ENCODE measurements around the gene IQCN. TPM values are rescaled to one million over a fixed set of nuclear protein-coding genes. Genes with fewer than 3 reads are reported as not detected.
"Not testable (repeated sequence)": the region's sequence is repeated elsewhere in the genome, so short reads cannot be mapped to it uniquely, and the experiment has no call there.

IQCN gene
- total RNA-seq, 1 donor from 2014 or later = 0.47 TPM

GRCh38 chr19:18230941-18231734, 43.1 kb downstream of the IQCN start:
- DNase-seq = no peak

GRCh38 chr19:18229915-18230314, 44.3 kb downstream of the IQCN start:
- no peak for DNase-seq

- DNase-seq = no peak
These were observed 44.8 kb downstream of the IQCN start for GRCh38 chr19:18229474-18229873.

DNA sequence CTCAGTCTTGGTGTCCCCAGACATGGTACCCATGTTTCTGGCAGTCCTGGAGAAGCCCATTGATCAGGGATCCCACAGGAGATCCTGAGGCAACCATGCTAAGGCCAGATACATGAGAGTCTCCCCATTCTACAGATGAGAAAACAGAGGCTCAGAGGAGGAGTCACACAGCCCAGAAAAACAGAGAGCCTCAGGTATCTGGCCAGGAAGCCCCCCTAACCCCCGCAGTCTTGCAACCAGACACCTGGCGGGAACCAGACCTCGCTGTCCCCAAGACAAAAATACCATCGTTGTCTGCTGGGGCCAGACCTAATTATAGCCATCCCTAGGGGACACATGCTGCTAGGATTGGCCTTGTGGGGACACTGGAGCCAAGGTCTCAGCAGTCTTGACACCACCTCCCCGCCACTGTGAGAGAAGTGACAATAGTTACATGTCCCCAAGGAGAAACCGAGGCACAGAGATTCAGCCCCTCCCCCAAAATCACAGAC, 46.4 kb downstream of the IQCN start:
- DNase-seq = no peak

DNA sequence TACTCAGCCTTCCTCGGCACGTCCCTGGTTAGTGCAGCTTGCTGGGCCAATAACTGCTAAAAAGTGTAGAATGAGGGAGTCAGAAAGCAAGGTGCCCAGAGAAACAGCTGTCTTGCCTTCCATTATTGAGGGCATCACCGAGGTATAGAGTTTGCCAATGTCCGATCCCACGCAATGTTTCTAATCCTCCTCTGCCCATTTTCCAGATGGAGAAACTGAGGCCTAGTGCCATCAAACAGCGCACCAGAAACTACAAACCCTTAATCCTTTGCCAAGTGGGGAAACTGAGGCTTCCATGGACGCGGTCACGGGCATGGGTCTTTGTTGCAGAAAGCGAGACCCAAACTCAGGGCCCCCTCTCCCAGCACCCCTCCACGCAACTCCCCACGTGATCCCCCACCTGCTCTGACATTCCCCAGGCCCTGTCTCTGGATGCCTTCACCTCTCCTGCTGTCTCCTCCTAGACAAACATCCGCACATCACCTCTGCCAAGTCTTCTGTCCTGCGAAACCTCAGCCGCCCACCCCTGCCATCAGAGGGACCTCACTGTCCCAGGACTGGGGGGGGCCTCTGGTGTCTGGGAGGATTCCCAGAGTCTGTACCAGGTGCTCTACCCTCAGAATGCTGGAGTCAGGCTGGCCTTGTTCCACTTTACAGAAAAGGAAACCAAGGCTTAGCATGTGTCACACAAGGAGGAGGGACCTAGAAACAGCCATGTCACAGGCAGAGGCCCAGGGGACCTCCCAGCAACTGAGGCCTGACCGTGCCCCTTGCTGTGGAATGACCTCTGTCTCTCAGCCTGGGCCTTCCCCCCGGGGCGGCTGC, 47.1 kb downstream of the IQCN start:
- DNase-seq = no peak

DNA sequence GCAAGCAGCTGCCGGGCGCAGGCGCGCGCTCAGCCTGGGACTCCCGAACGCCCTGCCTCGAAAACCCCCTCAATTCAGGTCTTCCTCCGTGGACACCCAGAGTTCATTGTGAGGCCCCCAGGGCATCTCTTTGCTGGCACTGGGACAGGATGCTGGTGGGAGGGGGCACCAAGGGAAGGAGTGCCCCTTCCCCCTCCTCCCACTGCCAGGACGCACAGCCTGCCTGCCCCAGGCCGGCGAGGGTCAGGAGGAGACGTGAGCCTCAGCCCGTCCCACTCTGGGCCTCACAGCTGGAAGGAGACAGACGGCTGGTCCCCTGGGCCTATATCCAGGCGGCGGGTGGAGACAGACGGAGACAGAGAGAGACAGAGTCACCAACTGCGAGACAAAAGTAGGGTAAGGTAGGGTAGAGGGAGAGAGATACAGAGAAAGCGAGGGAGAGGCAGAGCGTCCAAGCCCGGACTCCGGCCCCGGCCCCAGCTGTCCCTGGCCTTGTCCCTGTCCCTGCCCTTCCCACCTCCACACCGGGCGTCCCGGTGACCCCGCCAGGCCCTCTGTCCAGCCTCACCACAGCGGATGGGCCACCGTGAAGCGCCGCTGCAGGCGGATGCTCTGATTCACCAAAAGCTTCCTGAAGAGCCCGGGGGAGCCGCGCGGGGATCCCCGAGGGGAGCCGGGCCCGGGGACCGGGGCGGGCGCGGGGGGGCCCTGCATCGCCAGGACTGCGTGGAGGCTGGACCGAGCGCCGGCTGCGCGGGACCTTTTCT, 48.4 kb downstream of the IQCN start, which contains the start of gene PDE4C:
Gene PDE4C (minus strand): TSS at position 737 of the 767 bp plus-strand sequence. CDS start 23 bp downstream, at position 714.
- no peak for DNase-seq

- no peak for DNase-seq
These were observed 48.9 kb downstream of the IQCN start for GRCh38 chr19:18225355-18225701.

DNA sequence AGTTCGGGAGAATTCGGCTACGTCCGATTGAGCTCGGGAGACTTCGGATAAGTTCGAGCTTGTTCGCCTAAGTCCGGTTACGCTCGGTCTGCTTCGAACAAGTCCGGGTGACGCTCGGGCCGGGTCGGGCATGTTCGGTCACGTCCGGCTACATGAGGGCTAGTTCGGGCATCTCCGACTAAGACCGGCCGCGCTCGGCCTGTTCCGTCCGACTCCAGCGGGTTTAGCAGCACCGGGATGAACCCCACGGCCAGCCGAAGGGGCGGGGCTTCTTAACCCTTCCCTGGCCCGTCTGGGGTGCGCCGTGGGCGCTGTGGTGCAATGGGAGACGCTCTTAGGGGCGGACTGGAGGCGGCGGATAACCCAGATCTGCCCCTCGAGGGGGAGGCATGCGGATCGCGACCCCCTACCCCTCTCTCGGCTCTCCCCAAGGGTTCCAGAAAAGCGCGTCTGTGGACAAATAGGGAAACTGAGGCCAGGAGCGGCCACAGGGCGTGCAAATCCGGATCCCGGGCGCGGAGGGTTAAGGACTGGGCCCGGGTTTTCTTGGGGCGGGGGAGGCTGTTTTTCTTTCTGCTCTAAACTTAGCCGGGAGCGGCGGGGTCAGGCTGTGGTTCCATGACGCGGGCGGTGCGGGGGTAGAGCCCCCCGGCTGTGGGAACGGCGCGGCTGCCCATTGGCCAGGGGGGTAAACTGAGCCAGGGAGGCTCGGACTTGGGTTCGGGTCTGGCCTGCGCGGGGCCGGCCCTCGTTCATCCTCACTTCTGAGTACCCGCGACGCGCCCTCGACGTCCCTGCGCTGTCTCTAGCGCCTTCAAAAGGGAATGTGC, 49.5 kb downstream of the IQCN start:
- DNase-seq = peak; percentile 66

- DNase-seq = no peak
These were observed 50.3 kb downstream of the IQCN start for GRCh38 chr19:18223860-18224524.

DNA sequence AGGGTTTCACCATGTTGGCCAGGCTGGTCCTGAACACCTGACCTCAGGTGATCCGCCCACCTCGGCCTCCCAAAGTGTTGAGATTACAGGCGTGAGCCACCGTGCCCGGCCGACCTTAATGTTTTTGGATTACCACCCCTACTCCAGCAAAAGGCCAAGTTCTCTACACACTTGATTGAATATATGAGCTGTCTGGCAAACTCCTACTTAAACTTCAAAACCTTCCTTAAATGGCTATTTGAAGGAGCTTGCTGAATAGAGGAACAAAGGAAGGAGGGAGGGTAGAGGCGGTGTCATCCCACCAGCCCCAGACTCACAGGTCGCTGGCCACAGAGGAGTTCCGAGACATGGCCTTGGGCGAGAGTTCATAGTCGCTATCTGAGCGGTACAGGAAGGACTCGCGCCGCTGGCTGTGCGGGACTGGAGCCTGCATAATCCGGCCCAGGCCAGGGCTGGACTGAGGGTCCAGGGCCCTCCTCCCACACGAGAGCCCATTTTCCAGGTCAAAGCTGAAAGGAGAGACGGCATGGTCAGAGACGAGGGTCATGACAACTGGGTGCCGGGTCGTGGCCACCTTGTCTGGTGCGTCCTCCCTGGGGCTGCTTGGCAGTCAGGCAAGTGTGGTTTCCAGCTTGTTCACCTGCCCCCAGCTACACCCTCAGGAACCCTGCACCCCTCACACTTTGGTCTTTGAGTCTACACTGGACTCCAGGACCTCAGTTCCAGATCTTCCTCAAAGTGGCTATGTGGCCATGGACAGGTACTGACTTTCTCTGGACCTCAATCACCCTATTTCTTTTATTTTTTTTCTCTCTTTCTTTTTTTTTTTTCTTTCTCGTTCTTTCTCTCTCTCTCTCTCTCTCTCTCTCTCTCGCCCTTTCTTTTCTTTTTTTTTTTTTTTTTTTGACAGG, 52.2 kb downstream of the IQCN start:
- DNase-seq = no peak

- DNase-seq = no peak
These were observed 53.5 kb downstream of the IQCN start for GRCh38 chr19:18220632-18221275.

GRCh38 chr19:18219911-18220631, 54.2 kb downstream of the IQCN start:
- DNase-seq = no peak

GRCh38 chr19:18218600-18218999, 55.7 kb downstream of the IQCN start:
- DNase-seq = no peak

- no peak for DNase-seq
These were observed 56.1 kb downstream of the IQCN start for GRCh38 chr19:18218159-18218558.

GRCh38 chr19:18216789-18217188, 57.5 kb downstream of the IQCN start:
- no peak for DNase-seq

- DNase-seq = no peak
These were observed 59.3 kb downstream of the IQCN start for GRCh38 chr19:18214779-18215433.

- no peak for DNase-seq
These were observed 62.6 kb downstream of the IQCN start for GRCh38 chr19:18211683-18212082.

- not testable (repeated sequence) for DNase-seq
These were observed 64.3 kb downstream of the IQCN start for GRCh38 chr19:18209912-18210311.

Data from occipital lobe (tissue), 2 donors.